ENCODE data around the gene EEFSEC.
A peak's percentile ranks its signal among the peaks of the same experiment; 100 is the strongest.

Gene EEFSEC

GRCh38 chr3:128422762-128423524, 269.7 kb downstream of the EEFSEC start:
- H3K4me3 ChIP-seq (ENCODE audit: low read length) = no peak overlapping the region
- DNase-seq (ENCODE audit: low read depth, low spot score) = no peak

DNA sequence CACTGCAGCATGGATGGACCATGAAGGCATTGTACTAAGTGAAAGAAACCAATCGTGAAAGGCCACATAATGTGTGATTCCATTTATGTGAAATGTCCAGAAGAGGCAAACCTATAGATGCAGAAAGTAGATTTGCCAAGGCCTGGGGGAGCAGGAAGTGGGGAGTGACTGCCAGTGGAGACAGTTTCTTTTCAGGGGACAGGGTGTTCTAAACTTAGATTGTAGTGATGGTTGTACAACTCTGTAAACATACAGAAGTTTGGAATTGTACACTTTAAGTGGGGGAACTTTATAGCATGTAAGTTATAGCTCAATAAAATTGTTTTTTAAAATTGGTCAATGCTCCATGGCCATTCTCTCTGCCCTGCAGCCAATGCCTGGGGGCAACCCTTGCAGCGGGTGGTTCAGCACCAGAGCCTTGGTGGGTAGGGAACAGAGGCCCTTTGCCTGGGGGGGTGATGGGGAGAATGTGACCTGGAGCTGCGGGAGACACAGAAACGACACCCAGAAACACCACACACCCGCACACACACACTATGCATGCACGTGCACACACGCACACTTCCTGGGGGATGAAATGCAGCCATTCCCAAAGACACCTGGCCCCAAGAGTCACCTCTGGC, 270.4 kb downstream of the EEFSEC start:
- no peak for DNase-seq (ENCODE audit: low read depth, low spot score)
- no peak overlapping the region for H3K4me3 ChIP-seq (ENCODE audit: low read length)

GRCh38 chr3:128424508-128425069, 271.3 kb downstream of the EEFSEC start:
- H3K4me3 ChIP-seq (ENCODE audit: low read length) = no peak overlapping the region
- DNase-seq (ENCODE audit: low read depth, low spot score) = no peak

DNA sequence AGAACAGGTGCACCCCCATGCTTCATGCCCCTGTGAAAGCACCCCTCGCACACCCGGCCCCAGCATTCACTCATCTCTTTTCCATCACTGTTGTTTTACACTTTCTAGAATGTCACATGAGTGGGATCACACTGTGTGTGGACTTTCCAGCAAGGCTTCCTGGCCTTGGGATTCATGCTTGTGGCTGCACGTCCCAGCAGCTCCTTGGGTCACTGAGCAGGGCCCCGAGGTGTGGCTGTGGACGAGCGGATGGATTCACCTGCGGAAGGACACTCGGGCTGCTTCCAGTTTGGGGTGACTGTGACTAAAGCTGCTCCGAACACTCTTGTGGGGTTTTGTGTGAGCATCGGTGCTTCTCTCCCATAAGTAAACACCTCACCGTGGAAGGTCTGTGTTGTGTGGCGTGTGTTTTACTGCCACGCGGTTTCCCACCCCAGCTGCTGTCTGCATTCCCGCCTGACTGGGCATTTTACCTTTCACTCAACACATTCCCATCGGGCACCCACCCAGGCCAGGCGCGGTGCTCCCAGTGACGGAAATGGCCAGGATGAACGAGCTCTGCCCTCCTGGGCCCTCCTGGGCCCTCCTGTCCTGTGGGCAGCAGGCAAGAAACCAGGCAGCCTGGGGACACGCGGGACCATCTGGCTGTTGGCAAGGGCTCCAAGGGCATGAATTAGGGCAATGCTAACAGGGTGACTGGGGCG, 272.0 kb downstream of the EEFSEC start:
- no peak overlapping the region for H3K4me3 ChIP-seq (ENCODE audit: low read length)
- no peak for DNase-seq (ENCODE audit: low read depth, low spot score)

DNA sequence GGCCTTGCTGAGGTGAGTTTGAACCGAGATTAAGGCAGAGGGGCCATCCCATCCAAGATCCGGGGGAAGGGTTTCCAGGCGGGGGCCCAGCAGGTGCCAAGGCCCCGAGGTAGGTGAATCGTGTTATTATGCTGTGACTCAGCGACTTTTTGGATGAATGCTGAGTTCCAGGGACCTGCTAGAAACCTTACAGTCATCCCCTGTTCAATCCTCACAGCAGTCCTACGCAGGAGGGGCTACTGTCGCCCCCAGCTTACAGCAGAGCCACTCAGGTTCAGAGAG, 272.5 kb downstream of the EEFSEC start:
- no peak overlapping the region for H3K4me3 ChIP-seq (ENCODE audit: low read length)
- DNase-seq (ENCODE audit: low read depth, low spot score) = no peak

GRCh38 chr3:128426128-128426921, 273.0 kb downstream of the EEFSEC start:
- no peak for DNase-seq (ENCODE audit: low read depth, low spot score)
- peak overlapping the region; percentile 9; the same call in 1 of the 2 replicates for H3K4me3 ChIP-seq (ENCODE audit: low read length)

DNA sequence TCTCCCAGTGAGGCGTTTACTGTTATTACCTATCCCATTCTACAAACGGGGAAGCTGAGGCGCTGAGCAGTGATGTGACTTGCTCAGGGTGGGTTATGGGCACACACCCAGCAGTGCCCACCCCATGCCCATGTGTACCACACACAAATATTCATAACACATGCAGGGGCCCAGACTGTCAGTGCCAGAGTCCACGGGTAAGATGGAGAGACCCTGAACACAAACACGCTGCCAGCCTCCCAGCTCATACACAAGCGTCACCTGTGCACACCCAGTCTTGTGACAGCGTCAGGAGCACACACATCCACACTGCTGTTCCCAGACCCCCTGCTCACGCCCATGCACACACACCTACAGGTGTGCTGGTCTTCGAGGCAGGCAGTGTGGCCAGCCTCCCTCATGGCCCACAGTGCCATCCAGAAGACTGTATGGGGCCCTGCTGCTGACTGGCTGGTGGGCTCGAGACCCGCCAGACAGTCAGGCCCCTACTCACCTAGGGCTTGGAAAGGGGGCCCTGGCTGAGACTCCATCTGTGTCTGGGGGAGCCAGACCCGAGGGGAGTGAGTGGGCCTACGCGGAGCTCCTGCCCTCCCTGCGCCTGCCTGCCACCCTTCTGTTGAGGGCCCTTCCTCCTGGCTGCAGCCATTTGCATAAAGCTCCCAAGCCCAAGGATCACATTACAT, 274.0 kb downstream of the EEFSEC start:
- no peak for DNase-seq (ENCODE audit: low read depth, low spot score)
- H3K4me3 ChIP-seq (ENCODE audit: low read length) = no peak overlapping the region

- DNase-seq (ENCODE audit: low read depth, low spot score) = no peak
- H3K4me3 ChIP-seq (ENCODE audit: low read length) = no peak overlapping the region
These were observed 274.9 kb downstream of the EEFSEC start for GRCh38 chr3:128427872-128428822.

GRCh38 chr3:128429275-128429674, 276.0 kb downstream of the EEFSEC start:
- no peak for DNase-seq (ENCODE audit: low read depth, low spot score)
- H3K4me3 ChIP-seq (ENCODE audit: low read length) = no peak overlapping the region

- H3K4me3 ChIP-seq (ENCODE audit: low read length) = no peak overlapping the region
- no peak for DNase-seq (ENCODE audit: low read depth, low spot score)
These were observed 276.5 kb downstream of the EEFSEC start for GRCh38 chr3:128429751-128430150.

- no peak overlapping the region for H3K4me3 ChIP-seq (ENCODE audit: low read length)
- DNase-seq (ENCODE audit: low read depth, low spot score) = no peak
These were observed 277.0 kb downstream of the EEFSEC start for GRCh38 chr3:128430301-128430700.

- DNase-seq (ENCODE audit: low read depth, low spot score) = no peak
- H3K4me3 ChIP-seq (ENCODE audit: low read length) = no peak overlapping the region
These were observed 277.4 kb downstream of the EEFSEC start for GRCh38 chr3:128430731-128431130.

DNA sequence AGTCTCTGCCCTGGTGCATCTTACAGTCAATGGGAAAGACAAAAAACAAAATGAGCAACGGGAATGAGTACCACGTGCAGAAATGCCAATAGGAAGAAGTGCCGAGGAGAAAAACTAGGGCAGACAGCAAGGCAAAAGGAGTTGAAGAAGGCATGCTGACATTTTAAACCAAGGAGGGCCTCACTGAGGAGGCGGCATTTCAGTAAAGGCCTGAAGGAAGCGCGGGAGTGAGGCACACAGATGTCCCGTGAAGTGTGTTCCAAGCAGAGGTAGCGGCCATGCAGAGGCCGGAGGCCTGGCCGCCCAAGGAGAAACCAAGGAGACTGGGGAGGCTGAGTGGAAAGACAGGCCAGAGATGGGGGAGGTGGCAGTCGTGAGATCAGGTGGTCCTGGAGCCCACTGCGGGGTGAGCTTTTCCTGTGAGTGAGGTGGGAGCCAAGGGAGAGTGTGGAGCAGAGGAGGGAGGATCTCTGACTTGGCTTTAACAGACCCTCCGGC, 278.6 kb downstream of the EEFSEC start:
- no peak for DNase-seq (ENCODE audit: low read depth, low spot score)
- no peak overlapping the region for H3K4me3 ChIP-seq (ENCODE audit: low read length)

GRCh38 chr3:128432301-128432970, 279.2 kb downstream of the EEFSEC start:
- no peak for DNase-seq (ENCODE audit: low read depth, low spot score)
- H3K4me3 ChIP-seq (ENCODE audit: low read length) = no peak overlapping the region

DNA sequence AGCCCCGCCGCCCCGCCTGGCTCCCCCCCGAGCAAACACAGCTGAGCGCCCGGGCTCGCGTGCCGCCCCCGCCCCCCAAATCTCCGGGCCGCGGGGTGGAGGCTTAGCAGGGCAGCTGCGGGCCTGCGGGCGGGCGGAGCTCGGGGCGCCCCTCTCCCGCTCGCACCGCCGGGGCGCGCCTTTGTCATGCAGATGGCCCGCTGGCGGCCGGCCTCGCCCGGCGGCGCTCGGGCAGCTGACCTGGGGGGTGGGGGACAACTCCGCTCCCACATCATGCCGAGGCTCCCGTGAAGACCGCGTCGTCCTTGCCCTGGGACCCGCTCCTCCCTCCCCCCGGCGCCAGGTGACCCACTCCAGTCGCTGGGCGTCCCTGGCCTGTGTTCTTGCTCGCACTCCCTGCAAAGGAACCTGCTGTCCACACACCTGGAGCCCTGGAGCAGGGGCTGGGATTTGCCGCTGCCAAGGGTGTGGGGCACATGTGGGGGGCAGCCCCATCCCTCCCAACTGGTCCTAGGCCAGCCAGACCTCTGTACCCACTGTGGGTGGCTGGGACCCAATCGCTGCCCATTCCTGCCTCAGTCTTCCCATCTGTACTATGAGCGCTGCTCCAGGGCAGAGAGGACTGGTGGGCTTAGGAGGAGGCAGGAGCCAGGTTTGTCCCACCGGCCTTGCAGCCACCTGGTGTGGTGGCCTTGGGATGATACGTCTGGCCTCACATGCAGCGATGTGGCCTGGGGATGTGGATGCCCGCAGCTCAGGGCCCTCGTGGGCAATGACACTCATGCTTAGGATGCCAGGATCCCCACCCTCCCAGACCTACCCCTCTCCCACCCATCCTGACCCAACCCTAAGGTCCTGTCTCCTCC, 279.9 kb downstream of the EEFSEC start:
- DNase-seq (ENCODE audit: low read depth, low spot score) = no peak
- H3K4me3 ChIP-seq (ENCODE audit: low read length) = no peak overlapping the region

DNA sequence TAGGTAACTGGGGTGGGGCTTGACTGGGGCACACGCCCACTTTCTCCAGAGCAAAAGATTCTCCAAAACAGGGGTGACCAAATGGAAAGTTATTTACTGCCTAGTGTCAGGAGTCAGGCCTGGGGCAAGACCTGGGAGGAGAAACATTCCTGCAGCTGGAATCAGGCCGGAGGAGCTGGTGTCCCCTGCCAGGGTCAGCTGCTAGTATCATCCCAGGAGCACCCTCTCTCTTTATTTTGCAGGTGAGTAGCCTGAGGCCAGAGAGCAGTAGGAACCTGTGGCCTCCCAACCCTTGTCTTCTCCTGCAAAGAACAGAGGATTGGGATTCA, 280.5 kb downstream of the EEFSEC start:
- DNase-seq (ENCODE audit: low read depth, low spot score) = no peak
- H3K4me3 ChIP-seq (ENCODE audit: low read length) = no peak overlapping the region
